GM23248 (cell line): ENCODE data around the gene ACTR3C.

Experiments
- EZH2 ChIP-seq: fragments of 200-600 bp; sonication (generic); IDR thresholded peaks from 2 replicates; pipeline ENCODE4 v1.6.1; 2018; ENCODE audit warnings: antibody characterized with exemption, mild to moderate bottlenecking; ENCODE audit not compliant: insufficient read depth, poor library complexity, severe bottlenecking
- EZH2phosphoT487 ChIP-seq: fragments of 200-600 bp; sonication (generic); IDR thresholded peaks from 2 replicates; pipeline ENCODE4 v1.6.1; 2018; ENCODE audit warnings: antibody characterized with exemption, moderate library complexity, mild to moderate bottlenecking, low read depth; ENCODE audit not compliant: insufficient read depth

GRCh38 chr7:150367677-150368095, 44.3 kb upstream of the ACTR3C start:
- TF ChIP-seq EZH2 (no peak), EZH2phosphoT487 (no peak)
